ENCODE results near the gene HCLS1. TPM values are rescaled to one million over a fixed set of nuclear protein-coding genes. Genes with fewer than 3 reads are reported as not detected.

HCLS1 gene
- total and polyA plus RNA-seq, 2 of the 8 experiments (the other 6 are each of a cell fraction or from before 2014, with no cell fraction given) = 0.53 to 1.3 TPM

GRCh38 chr3:121651684-121652083, 9.0 kb downstream of the HCLS1 start:
- ChIA-PET POLR2A (ENCODE audit: partially characterized antibody) (interaction anchor here (1.3 kb wide), 1 partner anchor 9 kb away, joined by 4 read pairs; the partner anchor contains the start of gene HCLS1), CTCF (ENCODE audit: partially characterized antibody) (interaction anchor here (1.2 kb wide), 1 partner anchor 105 kb away, joined by 4 read pairs; no protein-coding TSS in a partner anchor)
- Histone ChIP-seq H2BK20ac (ENCODE audit: low read length) (no peak overlapping the region), H2AFZ (ENCODE audit: low read length) (no peak overlapping the region), H3K56ac (replicated peaks; ENCODE audit: insufficient read length, low read depth, low read length) (no peak overlapping the region), H2AK5ac (ENCODE audit: low read depth, low read length) (no peak overlapping the region), H3K79me1 (ENCODE audit: low read depth, low read length) (no peaks in the 10 kb centered on the region), H3K4me2 (ENCODE audit: insufficient read depth in 1 of 2, low read depth in 2 of 2, low read length in 2 of 2) (no peak overlapping the region), H3K23ac (ENCODE audit: insufficient read length) (no peak overlapping the region), H4K5ac (ENCODE audit: insufficient read length, low read depth, low read length) (no peak overlapping the region), H4K20me1 (replicated peaks in 1 of 2; ENCODE audit: control insufficient read depth in 1 of 2, insufficient read depth in 2 of 2, low read length in 2 of 2) (no peaks in the 10 kb centered on the region), H4K8ac (ENCODE audit: extremely low read depth, insufficient read depth, low read length) (no peak overlapping the region), H3K4ac (replicated peaks; ENCODE audit: insufficient read length, low read depth, low read length) (no peak overlapping the region), H2BK120ac (replicated peaks; ENCODE audit: low read depth, low read length) (no peak overlapping the region), H2BK15ac (ENCODE audit: low read length) (no peak overlapping the region), H3K9ac (replicated peaks in 1 of 4; ENCODE audit: extremely low read depth in 1 of 4, low read depth in 3 of 4, low read length in 3 of 4) (no peak overlapping the region), H2BK5ac (ENCODE audit: low read depth, low read length) (no peak overlapping the region), H2BK12ac (ENCODE audit: low read depth, low read length) (no peak overlapping the region), H3K23me2 (ENCODE audit: low read depth, low read length) (no peaks in the 10 kb centered on the region), H3K27me3 (replicated peaks in 1 of 4; ENCODE audit: control insufficient read depth in 3 of 4, extremely low read depth in 1 of 4, insufficient read depth in 3 of 4, low read length in 3 of 4) (no peaks in the 10 kb centered on the region), H3K9me3 (ENCODE audit: insufficient read depth in 2 of 2, low read depth in 1 of 2, low read length in 1 of 2) (no peaks in the 10 kb centered on the region), H3K4me3 (ENCODE audit: extremely low read depth in 1 of 4, insufficient read depth in 2 of 4, low read depth in 3 of 4, low read length in 4 of 4) (no peak overlapping the region), H3K14ac (ENCODE audit: insufficient read length) (no peak overlapping the region), H3K18ac (ENCODE audit: extremely low read depth, low read length) (no peak overlapping the region), H4K91ac (replicated peaks; ENCODE audit: insufficient read length, low read length) (no peak overlapping the region), H3K36me3 (ENCODE audit: control insufficient read depth in 2 of 4, insufficient read depth in 4 of 4, low read length in 3 of 4) (no peaks in the 10 kb centered on the region), H3K79me2 (ENCODE audit: control insufficient read depth in 1 of 2, insufficient read depth in 2 of 2, low read length in 2 of 2) (no peaks in the 10 kb centered on the region), H3K4me1 (replicated peaks in 1 of 4; ENCODE audit: control insufficient read depth in 3 of 4, insufficient read depth in 4 of 4, low read length in 3 of 4) (no peaks in the 10 kb centered on the region), H3K27ac (ENCODE audit: low read depth, low read length) (no peak overlapping the region)
- FAIRE-seq (no peak), DNase-seq (ENCODE audit: low read depth in 1 of 2, low spot score in 2 of 2) (no peak)
- TF ChIP-seq RFX5 (IDR thresholded peaks at IDR 0.05; ENCODE audit: borderline replicate concordance, low read depth, low read length) (no peak), CREB1 (IDR thresholded peaks at IDR 0.05) (no peak), TCF12 (IDR thresholded peaks at IDR 0.05; ENCODE audit: low read depth, low read length) (no peak), MAX (IDR thresholded peaks at IDR 0.05) (no peak), MAFK (IDR thresholded peaks at IDR 0.05; ENCODE audit: low read depth, low read length) (peak; percentile 54; the same call in 1 of the 2 replicates), SP2 (IDR thresholded peaks at IDR 0.05; ENCODE audit: low read length) (no peak), USF2 (IDR thresholded peaks at IDR 0.05; ENCODE audit: low read length) (no peak), SRF (IDR thresholded peaks at IDR 0.05; ENCODE audit: low read depth, low read length) (no peak), RAD21 (IDR thresholded peaks at IDR 0.05 in 1 of 2, conservative IDR thresholded peaks at IDR 0.05 in 1 of 2; ENCODE audit: low read depth in 2 of 2, low read length in 2 of 2) (no peak), EP300 (IDR thresholded peaks at IDR 0.05; ENCODE audit: borderline replicate concordance in 1 of 2, low read depth in 2 of 2, low read length in 2 of 2) (no peak), TEAD4 (IDR thresholded peaks at IDR 0.05; ENCODE audit: low read depth, low read length) (no peak), BACH1 (IDR thresholded peaks at IDR 0.05; ENCODE audit: low read length) (peak; percentile 61; the same call in 1 of the 2 replicates), SP4 (IDR thresholded peaks at IDR 0.05; ENCODE audit: low read length) (no peak), GTF2F1 (IDR thresholded peaks at IDR 0.05; ENCODE audit: borderline replicate concordance, low read depth, low read length) (no peak), GABPA (IDR thresholded peaks at IDR 0.05; ENCODE audit: borderline replicate concordance, insufficient read depth, low read length) (no peak)
